Neutrophil (primary cell): ENCODE results near the gene NHERF2.

ENCODE experiments used
- H3K27ac ChIP-seq: fragments of 200-600 bp; sonication (generic); 2 replicates; pipeline ENCODE4 v1.5.1; 2016; ENCODE audit warnings: mild to moderate bottlenecking, moderate library complexity
- H3K27me3 ChIP-seq: fragments of 200-600 bp; sonication (generic); 2 replicates; pipeline ENCODE4 v1.6.0; 2016; ENCODE audit warnings: mild to moderate bottlenecking
- H3K36me3 ChIP-seq: fragments of 200-600 bp; sonication (generic); 2 replicates; pipeline ENCODE4 v1.5.1; 2017
- H3K4me1 ChIP-seq, 2 experiments: fragments of 200-600 bp in 1 of 2; sonication (generic) in 1 of 2; 1 replicate in 1 of 2; 2 replicates in 1 of 2; pipeline versions ENCODE4 v1.5.1 to v1.6.1; 2013 to 2016; ENCODE audit warnings: low read depth in 1 of 2, low read length in 1 of 2, mild to moderate bottlenecking in 1 of 2, moderate library complexity in 1 of 2; ENCODE audit not compliant: control insufficient read depth in 1 of 2, insufficient read depth in 1 of 2
- H3K4me3 ChIP-seq, 2 experiments: fragments of 200-600 bp in 1 of 2; sonication (generic) in 1 of 2; 1 replicate in 1 of 2; 2 replicates in 1 of 2; pipeline ENCODE4 v1.5.1; 2013 to 2016; ENCODE audit warnings: low read depth in 1 of 2, low read length in 1 of 2, mild to moderate bottlenecking in 1 of 2, moderate library complexity in 1 of 2
- H3K9me3 ChIP-seq: fragments of 200-600 bp; sonication (generic); 2 replicates; pipeline ENCODE4 v1.5.1; 2016
- CTCF ChIP-seq: fragments of 200-600 bp; sonication (generic); IDR thresholded peaks from 2 replicates; pipeline ENCODE4 v1.5.1; 2016; ENCODE audit warnings: antibody characterized with exemption

The NHERF2 gene

GRCh38 chr16:2045965-2046892 lies 19.5 kb downstream of the NHERF2 start:
- H3K27me3 ChIP-seq = peaks cover 14% of the 10 kb centered on the region
- no peak overlapping the region for H3K27ac ChIP-seq
- peaks cover 13 to 17% of the 10 kb centered on the region in 2 experiments for H3K4me1 ChIP-seq
- no peak for TF ChIP-seq CTCF
- H3K9me3 ChIP-seq = no peaks in the 10 kb centered on the region
- H3K4me3 ChIP-seq = no peak overlapping the region
- H3K36me3 ChIP-seq = peaks cover 13% of the 10 kb centered on the region

GRCh38 chr16:2046893-2047329 lies 20.2 kb downstream of the NHERF2 start:
- no peak for TF ChIP-seq CTCF
- H3K27ac ChIP-seq = no peak overlapping the region
- peaks cover 13 to 17% of the 10 kb centered on the region in 2 experiments for H3K4me1 ChIP-seq
- H3K36me3 ChIP-seq = peaks cover 19% of the 10 kb centered on the region
- peaks cover 14% of the 10 kb centered on the region for H3K27me3 ChIP-seq
- H3K9me3 ChIP-seq = no peaks in the 10 kb centered on the region
- H3K4me3 ChIP-seq = peak overlapping the region; percentile 86 to 89

- H3K27me3 ChIP-seq = peaks cover 14% of the 10 kb centered on the region
- peak within 1 kb of the TSS; percentile 66 for H3K27ac ChIP-seq
- peak within 1 kb of the TSS; percentile 86 to 89 for H3K4me3 ChIP-seq
- H3K4me1 ChIP-seq = peaks cover 13 to 17% of the 10 kb centered on the region in 2 experiments
- TF ChIP-seq CTCF = peak; percentile 77
- H3K9me3 ChIP-seq = no peaks in the 10 kb centered on the region
- H3K36me3 ChIP-seq = peaks cover 25% of the 10 kb centered on the region
These were observed 20.8 kb downstream of the NHERF2 start, which contains the start of the genes NTHL1 and TSC2 for GRCh38 chr16:2047330-2048115. Gene NTHL1, minus strand, starts transcription at chr16:2047834. Its CDS starts 11 bp downstream, at chr16:2047823. Gene TSC2, plus strand, starts transcription at chr16:2047985. Its CDS starts 631 bp downstream, at chr16:2048616.

- Histone ChIP-seq H3K36me3 (peaks cover 32% of the 10 kb centered on the region), H3K9me3 (no peaks in the 10 kb centered on the region), H3K27me3 (peaks cover 14% of the 10 kb centered on the region), H3K4me1 (peaks cover 13 to 17% of the 10 kb centered on the region in 2 experiments), H3K27ac (peak overlapping the region; percentile 66), H3K4me3 (peak overlapping the region; percentile 86 to 89)
- no peak for TF ChIP-seq CTCF
These were observed 21.4 kb downstream of the NHERF2 start for GRCh38 chr16:2048116-2048543.

- Histone ChIP-seq H3K4me1 (peaks cover 6 to 8% of the 10 kb centered on the region in 2 experiments), H3K9me3 (no peaks in the 10 kb centered on the region), H3K36me3 (peaks cover 79% of the 10 kb centered on the region), H3K27ac (no peak overlapping the region), H3K27me3 (no peaks in the 10 kb centered on the region), H3K4me3 (no peak overlapping the region)
- no peak for TF ChIP-seq CTCF
These were observed 26.5 kb downstream of the NHERF2 start for GRCh38 chr16:2053211-2053610.
